ENCODE measurements around the gene PCDH9.

The PCDH9 gene

GRCh38 chr13:67086260-67086659, 143.9 kb downstream of the PCDH9 start:
- no peak for TF ChIP-seq CTCF (IDR thresholded peaks at IDR 0.05; ENCODE audit: low read depth, low read length, missing control alignments)
- no peak overlapping the region for H3K4me3 ChIP-seq (replicated peaks; ENCODE audit: low read depth, low read length)
- no peak for DNase-seq (ENCODE audit: extremely low read depth, low read depth)

- DNase-seq (ENCODE audit: extremely low read depth, low read depth) = no peak
- TF ChIP-seq CTCF (IDR thresholded peaks at IDR 0.05; ENCODE audit: low read depth, low read length, missing control alignments) = no peak
- H3K4me3 ChIP-seq (replicated peaks; ENCODE audit: low read depth, low read length) = no peak overlapping the region
These were observed 146.1 kb downstream of the PCDH9 start for GRCh38 chr13:67084066-67084465.

GRCh38 chr13:67083519-67083918, 146.6 kb downstream of the PCDH9 start:
- no peak for TF ChIP-seq CTCF (IDR thresholded peaks at IDR 0.05; ENCODE audit: low read depth, low read length, missing control alignments)
- no peak for DNase-seq (ENCODE audit: extremely low read depth, low read depth)
- no peak overlapping the region for H3K4me3 ChIP-seq (replicated peaks; ENCODE audit: low read depth, low read length)

- DNase-seq (ENCODE audit: extremely low read depth, low read depth) = no peak
- no peak overlapping the region for H3K4me3 ChIP-seq (replicated peaks; ENCODE audit: low read depth, low read length)
- no peak for TF ChIP-seq CTCF (IDR thresholded peaks at IDR 0.05; ENCODE audit: low read depth, low read length, missing control alignments)
These were observed 149.8 kb downstream of the PCDH9 start for GRCh38 chr13:67080351-67080750.

- no peak for TF ChIP-seq CTCF (IDR thresholded peaks at IDR 0.05; ENCODE audit: low read depth, low read length, missing control alignments)
These were observed 152.1 kb downstream of the PCDH9 start for GRCh38 chr13:67078062-67078461.

GRCh38 chr13:67077132-67077531, 153.0 kb downstream of the PCDH9 start:
- H3K4me3 ChIP-seq (replicated peaks; ENCODE audit: low read depth, low read length) = no peak overlapping the region
- no peak for TF ChIP-seq CTCF (IDR thresholded peaks at IDR 0.05; ENCODE audit: low read depth, low read length, missing control alignments)
- no peak for DNase-seq (ENCODE audit: extremely low read depth, low read depth)

More at GRCh38 chr13:67078062-67078461, 152.1 kb downstream of the PCDH9 start:
- H3K4me3 ChIP-seq (replicated peaks; ENCODE audit: low read depth, low read length) = no peak overlapping the region
- no peak for DNase-seq (ENCODE audit: extremely low read depth, low read depth)

GRCh38 chr13:67076378-67076777, 153.8 kb downstream of the PCDH9 start:
- no peak overlapping the region for H3K4me3 ChIP-seq (replicated peaks; ENCODE audit: low read depth, low read length)
- DNase-seq (ENCODE audit: extremely low read depth, low read depth) = no peak
- TF ChIP-seq CTCF (IDR thresholded peaks at IDR 0.05; ENCODE audit: low read depth, low read length, missing control alignments) = no peak

Data from HFF-Myc (cell line).